Hepatocyte (in vitro differentiated cells): Measurements from ENCODE around the gene UPK2. TPM values are rescaled to one million over a fixed set of nuclear protein-coding genes. Genes with fewer than 3 reads are reported as not detected.

Source experiments
- DNase-seq: peaks from one replicate; pipeline ENCODE4 v3.0.0-alpha.2; 2016; ENCODE audit warnings: low spot score
- H2AFZ ChIP-seq: fragments of 200-600 bp; sonication (generic); 2 replicates; pipeline ENCODE4 v1.6.0; 2016; ENCODE audit warnings: antibody characterized with exemption, mild to moderate bottlenecking
- H3K27ac ChIP-seq: fragments of 200-600 bp; sonication (generic); 2 replicates; pipeline ENCODE4 v1.5.1; 2016; ENCODE audit warnings: mild to moderate bottlenecking
- H3K27me3 ChIP-seq: fragments of 200-600 bp; sonication (generic); 2 replicates; pipeline ENCODE4 v1.6.1; 2016
- H3K36me3 ChIP-seq: fragments of 200-600 bp; sonication (generic); replicated peaks from 2 replicates; pipeline ENCODE4 v1.5.1; 2016; ENCODE audit warnings: low read depth; ENCODE audit not compliant: insufficient read depth
- H3K4me1 ChIP-seq: fragments of 200-600 bp; sonication (generic); 2 replicates; pipeline ENCODE4 v1.5.1; 2016; ENCODE audit warnings: mild to moderate bottlenecking, moderate library complexity; ENCODE audit not compliant: insufficient read depth
- H3K4me2 ChIP-seq: fragments of 200-600 bp; sonication (generic); 2 replicates; pipeline ENCODE4 v1.6.0; 2016
- H3K4me3 ChIP-seq: fragments of 200-600 bp; sonication (generic); 2 replicates; pipeline ENCODE4 v1.5.1; 2016; ENCODE audit warnings: mild to moderate bottlenecking
- H3K79me2 ChIP-seq: fragments of 200-600 bp; sonication (generic); 2 replicates; pipeline ENCODE4 v1.6.0; 2017; ENCODE audit warnings: mild to moderate bottlenecking
- H3K9me2 ChIP-seq: fragments of 200-600 bp; sonication (generic); replicated peaks from 2 replicates; pipeline ENCODE4 v1.6.0; 2017; ENCODE audit warnings: mild to moderate bottlenecking; ENCODE audit not compliant: insufficient read depth
- H3K9me3 ChIP-seq: fragments of 200-600 bp; sonication (generic); 2 replicates; pipeline ENCODE4 v1.5.1; 2016; ENCODE audit warnings: low read depth, mild to moderate bottlenecking
- H4K20me1 ChIP-seq: fragments of 200-600 bp; sonication (generic); 2 replicates; pipeline ENCODE4 v1.6.0; 2016; ENCODE audit warnings: mild to moderate bottlenecking; ENCODE audit not compliant: insufficient read depth, poor library complexity, severe bottlenecking
- EZH2 ChIP-seq: fragments of 200-600 bp; sonication (generic); IDR thresholded peaks from 2 replicates; pipeline ENCODE4 v1.6.1; 2016; ENCODE audit warnings: antibody characterized with exemption, mild to moderate bottlenecking, borderline replicate concordance
- EZH2phosphoT487 ChIP-seq: fragments of 200-600 bp; sonication (generic); IDR thresholded peaks from one replicate; pipeline ENCODE4 v1.6.1; 2018; ENCODE audit warnings: antibody characterized with exemption, mild to moderate bottlenecking, low read depth, moderate library complexity; ENCODE audit not compliant: unreplicated experiment, severe bottlenecking
- WGBS: methylation state at CpG from one replicate; pipeline ENCODE4 v1.1.6; 2016; ENCODE audit warnings: low lambda C conversion rate; ENCODE audit errors: missing lambda C conversion rate; 5-methylcytosine and 5-hydroxymethylcytosine counted together
- polyA plus RNA-seq: library from polyadenylated mRNA; unstranded; fragments of >200 nt; fragmentation: Nextera tagmentation; extraction: Ambion mirVana; gene quantifications from 2 replicates; pipeline ENCODE4 v1.2.1, GENCODE V29; 2016
- total RNA-seq: library from RNA; depleted of rRNA; stranded (reverse); fragments of >200 nt; gene quantifications from 2 replicates; pipeline ENCODE4 v1.2.3, GENCODE V29; 2014
- TF ChIP-seq, protein P1 (sequence below): fragments of 200-600 bp; sonication (generic); IDR thresholded peaks from 2 replicates; pipeline ENCODE4 v1.5.1; 2016; ENCODE audit warnings: antibody characterized with exemption, mild to moderate bottlenecking; ENCODE audit not compliant: poor library complexity

UPK2 gene
- total and polyA plus RNA-seq, 2 experiments from 2014 or later: 2.2 to 55.3 TPM

DNA sequence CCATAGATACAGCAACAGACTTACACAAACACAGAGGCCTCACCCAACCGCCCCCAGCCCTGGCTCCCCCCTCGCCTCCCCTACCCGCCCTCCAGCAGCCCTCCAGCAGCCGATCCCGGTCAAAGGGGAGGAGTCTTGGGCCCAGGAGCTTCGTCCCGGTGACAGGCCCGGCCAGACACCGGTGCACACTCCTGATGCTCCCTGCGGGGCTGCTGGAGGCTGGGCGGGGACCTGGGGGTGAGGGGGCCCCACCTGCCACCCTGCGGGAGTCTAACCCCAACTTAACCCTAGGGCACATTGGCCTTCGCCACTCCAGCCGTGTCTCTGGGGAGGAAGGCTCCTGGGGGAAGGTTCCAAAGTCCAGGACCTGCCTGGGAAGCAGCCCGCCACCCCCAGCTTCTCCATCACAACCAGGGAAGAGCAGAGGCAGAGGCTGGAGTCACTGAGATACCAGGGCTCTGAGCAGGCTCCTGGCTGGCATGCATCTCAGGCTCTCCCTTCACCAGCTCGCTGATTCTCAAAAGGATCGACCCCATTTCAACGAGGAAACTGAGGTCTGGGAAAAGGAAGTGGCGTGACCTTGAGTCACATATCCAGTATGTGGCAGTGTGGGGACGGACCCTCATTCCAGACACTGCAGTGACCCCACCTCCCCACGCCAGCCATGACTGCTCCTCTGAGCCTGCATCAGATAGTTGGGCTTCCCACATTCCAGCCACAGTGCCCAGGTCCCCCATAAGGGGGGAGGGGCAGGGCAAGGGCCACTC is 44.8 kb upstream of the UPK2 start:
- no peak for TF ChIP-seq EZH2
- TF ChIP-seq EZH2phosphoT487: no peak
- TF ChIP-seq, protein P1, sequence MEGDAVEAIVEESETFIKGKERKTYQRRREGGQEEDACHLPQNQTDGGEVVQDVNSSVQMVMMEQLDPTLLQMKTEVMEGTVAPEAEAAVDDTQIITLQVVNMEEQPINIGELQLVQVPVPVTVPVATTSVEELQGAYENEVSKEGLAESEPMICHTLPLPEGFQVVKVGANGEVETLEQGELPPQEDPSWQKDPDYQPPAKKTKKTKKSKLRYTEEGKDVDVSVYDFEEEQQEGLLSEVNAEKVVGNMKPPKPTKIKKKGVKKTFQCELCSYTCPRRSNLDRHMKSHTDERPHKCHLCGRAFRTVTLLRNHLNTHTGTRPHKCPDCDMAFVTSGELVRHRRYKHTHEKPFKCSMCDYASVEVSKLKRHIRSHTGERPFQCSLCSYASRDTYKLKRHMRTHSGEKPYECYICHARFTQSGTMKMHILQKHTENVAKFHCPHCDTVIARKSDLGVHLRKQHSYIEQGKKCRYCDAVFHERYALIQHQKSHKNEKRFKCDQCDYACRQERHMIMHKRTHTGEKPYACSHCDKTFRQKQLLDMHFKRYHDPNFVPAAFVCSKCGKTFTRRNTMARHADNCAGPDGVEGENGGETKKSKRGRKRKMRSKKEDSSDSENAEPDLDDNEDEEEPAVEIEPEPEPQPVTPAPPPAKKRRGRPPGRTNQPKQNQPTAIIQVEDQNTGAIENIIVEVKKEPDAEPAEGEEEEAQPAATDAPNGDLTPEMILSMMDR: no peak
- Histone ChIP-seq H2AFZ (no peak overlapping the region), H3K4me1 (peaks cover 86% of the 10 kb centered on the region), H3K9me2 (no peaks in the 10 kb centered on the region), H3K9me3 (no peaks in the 10 kb centered on the region), H3K27ac (peak overlapping the region; percentile 99), H4K20me1 (peaks cover 6% of the 10 kb centered on the region), H3K27me3 (no peaks in the 10 kb centered on the region), H3K36me3 (no peaks in the 10 kb centered on the region), H3K4me3 (peak overlapping the region; percentile 24), H3K4me2 (peak overlapping the region; percentile 91), H3K79me2 (peaks cover 79% of the 10 kb centered on the region)
- DNase-seq: peak; percentile 88
- WGBS: 11% methylated on average over 21 of the region's 21 CpGs

- 16% methylated on average over 22 of the region's 23 CpGs for WGBS
- Histone ChIP-seq H3K36me3 (no peaks in the 10 kb centered on the region), H3K27me3 (no peaks in the 10 kb centered on the region), H4K20me1 (no peaks in the 10 kb centered on the region), H3K4me2 (peak overlapping the region; percentile 91), H3K4me1 (peaks cover 94% of the 10 kb centered on the region), H2AFZ (no peak overlapping the region), H3K27ac (peak overlapping the region; percentile 99), H3K9me2 (no peaks in the 10 kb centered on the region), H3K9me3 (no peaks in the 10 kb centered on the region), H3K4me3 (no peak overlapping the region), H3K79me2 (peaks cover 80% of the 10 kb centered on the region)
- TF ChIP-seq EZH2 (no peak), EZH2phosphoT487 (no peak)
- TF ChIP-seq, protein P1: no peak
- DNase-seq: peak; percentile 96
Measured at GRCh38 chr11:118911880-118912741, 44.0 kb upstream of the UPK2 start.

DNA sequence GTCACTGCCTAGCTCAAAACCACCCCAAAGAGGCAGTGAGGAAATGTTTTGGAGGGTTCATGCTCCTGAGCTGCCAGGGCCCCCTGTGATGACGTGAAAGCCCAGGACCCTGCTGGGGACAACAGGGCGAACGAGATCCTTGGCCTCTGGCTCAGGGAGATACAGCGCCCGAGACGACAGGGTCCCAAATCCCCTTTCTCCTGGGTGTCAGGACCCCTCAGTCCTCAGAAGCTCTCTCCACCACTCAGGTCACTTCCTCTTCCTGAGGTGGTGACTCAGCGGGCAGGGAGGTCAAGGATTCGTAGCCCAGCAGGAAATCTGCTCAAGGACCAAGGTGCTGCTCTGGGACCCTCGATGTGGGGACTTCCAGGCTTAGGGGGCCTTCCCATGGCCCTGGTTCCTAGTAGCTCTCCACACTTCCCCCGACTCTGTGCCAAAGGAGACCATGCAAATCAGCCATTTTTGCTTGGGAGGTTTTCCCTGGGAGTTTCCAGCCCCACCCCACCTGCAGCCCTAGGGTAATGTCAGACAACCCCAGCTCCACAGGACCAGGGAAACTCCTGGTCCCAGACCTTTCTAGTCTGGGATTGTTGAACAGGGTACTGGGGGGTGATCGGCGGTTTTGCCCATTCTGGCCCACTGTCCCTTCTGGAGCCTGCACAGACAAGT is 43.2 kb upstream of the UPK2 start:
- H3K27me3 ChIP-seq: no peaks in the 10 kb centered on the region
- H4K20me1 ChIP-seq: no peaks in the 10 kb centered on the region
- TF ChIP-seq, protein P1: no peak
- no peak for TF ChIP-seq EZH2phosphoT487
- TF ChIP-seq EZH2: no peak
- DNase-seq: peak; percentile 49
- peak overlapping the region; percentile 99 for H3K27ac ChIP-seq
- no peak overlapping the region for H3K4me3 ChIP-seq
- no peaks in the 10 kb centered on the region for H3K9me3 ChIP-seq
- peaks cover 79% of the 10 kb centered on the region for H3K79me2 ChIP-seq
- H3K9me2 ChIP-seq: no peaks in the 10 kb centered on the region
- H3K4me1 ChIP-seq: peaks cover 94% of the 10 kb centered on the region
- no peak overlapping the region for H2AFZ ChIP-seq
- 46% methylated on average over 12 of the region's 12 CpGs for WGBS
- H3K4me2 ChIP-seq: peak overlapping the region; percentile 91
- H3K36me3 ChIP-seq: no peaks in the 10 kb centered on the region
